GM12874 (cell line): ENCODE results near the gene CCDC81.

ENCODE experiments used
- TF ChIP-seq, protein P1 (sequence below): IDR thresholded peaks from 2 replicates; pipeline ENCODE4 v1.5.1; 2011; ENCODE audit warnings: low read depth, mild to moderate bottlenecking, control low read depth, low read length, moderate library complexity; ENCODE audit not compliant: insufficient read depth

CCDC81 gene

DNA sequence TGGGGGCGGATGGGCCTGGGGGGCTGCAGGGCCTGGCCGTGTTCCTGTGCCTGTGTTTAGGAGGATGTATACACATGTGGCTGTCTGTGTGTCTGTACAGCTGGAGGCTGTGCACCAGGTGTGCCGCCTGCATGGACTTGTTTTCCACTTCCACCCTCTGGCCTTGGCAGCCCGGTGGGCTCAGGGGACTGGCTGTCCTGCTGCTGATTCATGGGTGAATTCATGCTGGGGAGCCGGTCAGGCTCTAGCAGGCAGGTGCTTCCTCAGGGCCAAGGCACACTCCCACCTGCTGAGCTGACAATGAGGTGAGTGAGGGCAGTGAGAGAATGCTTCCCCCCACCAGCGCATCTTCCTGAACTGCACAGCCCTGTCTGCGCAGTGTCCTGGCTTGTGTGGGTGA lies 88.4 kb downstream of the CCDC81 start:
- TF ChIP-seq, protein P1, sequence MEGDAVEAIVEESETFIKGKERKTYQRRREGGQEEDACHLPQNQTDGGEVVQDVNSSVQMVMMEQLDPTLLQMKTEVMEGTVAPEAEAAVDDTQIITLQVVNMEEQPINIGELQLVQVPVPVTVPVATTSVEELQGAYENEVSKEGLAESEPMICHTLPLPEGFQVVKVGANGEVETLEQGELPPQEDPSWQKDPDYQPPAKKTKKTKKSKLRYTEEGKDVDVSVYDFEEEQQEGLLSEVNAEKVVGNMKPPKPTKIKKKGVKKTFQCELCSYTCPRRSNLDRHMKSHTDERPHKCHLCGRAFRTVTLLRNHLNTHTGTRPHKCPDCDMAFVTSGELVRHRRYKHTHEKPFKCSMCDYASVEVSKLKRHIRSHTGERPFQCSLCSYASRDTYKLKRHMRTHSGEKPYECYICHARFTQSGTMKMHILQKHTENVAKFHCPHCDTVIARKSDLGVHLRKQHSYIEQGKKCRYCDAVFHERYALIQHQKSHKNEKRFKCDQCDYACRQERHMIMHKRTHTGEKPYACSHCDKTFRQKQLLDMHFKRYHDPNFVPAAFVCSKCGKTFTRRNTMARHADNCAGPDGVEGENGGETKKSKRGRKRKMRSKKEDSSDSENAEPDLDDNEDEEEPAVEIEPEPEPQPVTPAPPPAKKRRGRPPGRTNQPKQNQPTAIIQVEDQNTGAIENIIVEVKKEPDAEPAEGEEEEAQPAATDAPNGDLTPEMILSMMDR, result no peak

DNA sequence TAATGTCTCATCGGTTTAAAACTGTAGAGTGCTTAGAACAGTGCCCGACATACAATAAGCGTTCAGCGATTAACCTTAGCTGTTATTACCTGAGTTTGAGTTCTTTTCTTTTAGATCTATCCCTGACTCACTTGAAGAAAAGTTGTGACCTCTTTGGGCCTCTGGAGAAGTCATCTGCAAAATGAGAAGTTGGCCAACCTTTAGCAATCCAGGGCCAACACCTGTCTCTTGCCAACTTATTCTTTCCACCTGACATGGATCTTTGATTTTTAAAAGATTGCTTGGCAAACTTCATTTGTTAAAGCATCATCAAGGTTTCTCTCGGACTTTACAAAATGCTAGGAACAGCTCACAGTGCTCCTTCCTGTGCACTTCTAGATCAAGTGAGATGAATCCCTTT lies 89.3 kb downstream of the CCDC81 start:
- TF ChIP-seq, protein P1, result no peak

DNA sequence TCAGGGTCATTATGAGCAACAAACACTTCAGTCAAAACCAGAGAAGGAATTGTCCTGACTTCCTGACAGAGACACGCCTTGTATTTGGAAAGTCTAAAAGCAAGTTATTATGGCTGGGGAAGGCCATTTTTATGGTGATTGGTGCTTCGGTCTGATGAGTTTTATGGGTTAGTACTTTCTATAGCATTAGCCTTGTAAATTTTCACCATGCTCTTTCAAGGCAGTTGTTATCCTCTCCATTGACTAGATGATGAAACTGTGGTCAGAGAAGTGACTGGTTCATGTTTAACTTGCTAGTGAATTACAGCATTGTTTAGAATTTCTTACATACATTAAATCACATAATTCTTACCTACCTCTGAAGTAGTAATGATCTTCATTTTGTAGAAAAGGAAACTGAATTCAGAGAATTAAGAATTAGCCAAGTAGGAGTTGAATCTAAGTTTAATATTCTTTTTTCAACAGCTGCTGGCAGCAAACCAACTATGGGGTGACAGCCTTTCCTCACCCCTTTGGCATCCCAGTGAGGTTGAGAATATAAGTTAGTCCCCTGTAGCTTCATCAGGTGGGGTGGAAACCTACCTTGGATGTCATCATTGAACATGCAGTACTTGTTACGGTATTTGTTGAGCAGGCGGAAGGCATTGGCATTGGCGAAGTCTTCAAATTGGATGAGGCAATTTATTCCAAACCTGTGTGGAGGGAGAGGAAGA lies 90.0 kb downstream of the CCDC81 start:
- TF ChIP-seq, protein P1, result no peak

DNA sequence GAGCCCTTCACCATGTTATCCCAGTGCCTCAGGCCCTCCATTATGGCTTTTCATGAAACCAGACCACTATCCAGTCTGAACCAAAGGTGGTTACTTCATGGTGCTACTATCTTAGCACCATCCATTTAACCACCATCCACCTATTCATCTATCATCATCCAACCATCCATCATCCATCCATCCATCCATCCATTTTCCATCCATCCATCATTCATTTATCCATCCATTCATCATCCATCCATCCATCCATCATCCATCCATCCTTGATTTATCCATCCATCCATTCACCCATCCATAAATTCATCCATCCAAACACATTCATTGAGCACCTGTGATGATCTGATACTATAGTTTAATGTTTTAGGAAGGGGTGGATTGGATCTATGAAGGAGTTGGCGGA lies 93.5 kb downstream of the CCDC81 start:
- TF ChIP-seq, protein P1, result no peak

DNA sequence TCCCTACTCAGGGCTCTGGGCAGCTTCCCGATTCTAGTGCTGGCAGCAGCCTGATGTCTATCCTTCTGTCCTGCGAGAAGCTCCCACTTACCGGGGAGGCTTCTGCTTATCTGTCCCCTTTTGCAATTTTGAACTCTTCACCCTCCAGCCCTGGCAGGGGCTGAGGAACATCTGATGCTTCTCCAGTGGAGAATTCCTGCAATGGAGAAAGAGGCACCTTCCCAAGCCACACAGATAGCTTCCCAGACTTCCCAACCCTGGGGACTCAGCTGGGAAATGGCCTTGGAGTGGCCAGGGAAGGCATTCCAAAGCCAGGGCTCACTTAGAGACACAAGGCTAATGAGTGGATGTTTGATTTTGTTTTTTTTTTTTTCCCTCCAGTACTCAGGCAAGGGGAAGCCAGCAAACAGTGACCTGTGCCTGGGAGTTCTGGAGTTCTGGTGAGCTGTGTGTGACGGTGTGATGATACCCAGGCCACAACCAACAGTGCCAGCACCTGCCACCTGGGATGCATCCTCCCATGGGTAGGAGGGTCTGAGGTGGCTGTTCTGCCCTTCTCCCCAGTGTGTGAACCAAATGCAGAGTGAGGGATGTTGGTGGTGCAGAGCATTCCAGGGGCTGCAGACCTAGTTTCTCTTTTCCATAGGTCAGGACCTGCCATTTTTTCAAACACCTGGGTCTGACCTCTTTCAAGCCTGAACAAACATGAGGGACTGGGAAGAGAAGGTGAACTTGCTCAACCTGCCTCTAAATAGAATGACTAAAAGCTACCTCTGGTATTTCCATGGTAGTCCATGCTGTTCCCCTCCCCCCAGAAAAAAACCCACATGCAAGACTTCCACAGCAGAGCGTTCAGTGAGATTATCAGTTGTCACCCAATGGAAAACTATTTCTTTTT lies 95.1 kb downstream of the CCDC81 start:
- TF ChIP-seq, protein P1, result no peak
